ENCODE results near the gene OR2G3.

Gene OR2G3

GRCh38 chr1:247578946-247579460 lies 26.4 kb upstream of the OR2G3 start:
- Histone ChIP-seq H3K4me3 (ENCODE audit: control insufficient read depth in 1 of 7, extremely low read depth in 1 of 7, insufficient read depth in 4 of 7, low read depth in 2 of 7, low read length in 6 of 7) (no peak overlapping the region), H3K9me3 (ENCODE audit: control extremely low read depth in 1 of 5, control insufficient read depth in 4 of 5, insufficient read depth in 2 of 5, low read depth in 1 of 5, low read length in 4 of 5) (no peaks in the 10 kb centered on the region), H3K36me3 (ENCODE audit: control insufficient read depth in 4 of 4, insufficient read depth in 4 of 4, low read length in 3 of 4) (peaks cover 3 to 28% (median 15%) of the 10 kb centered on the region in 4 experiments), H3K27ac (ENCODE audit: insufficient read depth in 1 of 2, low read depth in 1 of 2, low read length in 2 of 2, poor library complexity in 1 of 2, severe bottlenecking in 2 of 2) (no peak overlapping the region), H3K27me3 (replicated peaks in 2 of 5; ENCODE audit: control insufficient read depth in 4 of 5, insufficient read depth in 5 of 5, low read length in 4 of 5) (no peaks in the 10 kb centered on the region), H3K4me1 (ENCODE audit: control extremely low read depth in 1 of 4, control insufficient read depth in 4 of 4, insufficient read depth in 4 of 4, low read length in 3 of 4) (peaks cover 0 to 2% (median 0%) of the 10 kb centered on the region in 4 experiments)
- ChIA-PET CTCF (interaction anchor here (1.2 to 2.0 kb wide), 5 partner anchors 9 to 206 kb away, joined by 3 to 7 read pairs (median 5); partner anchors contain the start of gene OR2G2), POLR2A (no interaction called here)
- no peak for DNase-seq
- 98% methylated on average over 5 of the region's 5 CpGs for WGBS (ENCODE audit: insufficient coverage)

- no peak within 1 kb of the TSS for H3K4me3 ChIP-seq (ENCODE audit: control insufficient read depth in 1 of 7, extremely low read depth in 1 of 7, insufficient read depth in 4 of 7, low read depth in 2 of 7, low read length in 6 of 7)
- no peak for DNase-seq
- H3K36me3 ChIP-seq (ENCODE audit: control insufficient read depth in 4 of 4, insufficient read depth in 4 of 4, low read length in 3 of 4), result no peaks in the 10 kb centered on the region
- H3K4me1 ChIP-seq (ENCODE audit: control extremely low read depth in 1 of 4, control insufficient read depth in 4 of 4, insufficient read depth in 4 of 4, low read length in 3 of 4), result no peaks in the 10 kb centered on the region
- ChIA-PET POLR2A (interaction anchor here (0.5 kb wide), 1 partner anchor 487 kb away, joined by 3 read pairs; no protein-coding TSS in a partner anchor), CTCF (interaction anchor here (1.0 kb wide), 1 partner anchor 10 kb away, joined by 5 read pairs; no protein-coding TSS in a partner anchor)
- no peak within 1 kb of the TSS for H3K27ac ChIP-seq (ENCODE audit: insufficient read depth in 1 of 2, low read depth in 1 of 2, low read length in 2 of 2, poor library complexity in 1 of 2, severe bottlenecking in 2 of 2)
- WGBS (ENCODE audit: insufficient coverage), result no CpG with 5 or more reads among the region's 2 CpGs
- H3K27me3 ChIP-seq (replicated peaks in 2 of 5; ENCODE audit: control insufficient read depth in 4 of 5, insufficient read depth in 5 of 5, low read length in 4 of 5), result no peaks in the 10 kb centered on the region
- H3K9me3 ChIP-seq (ENCODE audit: control extremely low read depth in 1 of 5, control insufficient read depth in 4 of 5, insufficient read depth in 2 of 5, low read depth in 1 of 5, low read length in 4 of 5), result no peaks in the 10 kb centered on the region
Measured at GRCh38 chr1:247588060-247588459, 17.3 kb upstream of the OR2G3 start, which contains the start of gene OR2G2. Gene OR2G2, plus strand, starts transcription at chr1:247588360. Its CDS starts 0 bp downstream, at chr1:247588360.

- Histone ChIP-seq H3K27ac (ENCODE audit: insufficient read depth in 1 of 2, low read depth in 1 of 2, low read length in 2 of 2, poor library complexity in 1 of 2, severe bottlenecking in 2 of 2) (no peak overlapping the region), H3K4me3 (ENCODE audit: control insufficient read depth in 1 of 7, extremely low read depth in 1 of 7, insufficient read depth in 4 of 7, low read depth in 2 of 7, low read length in 6 of 7) (no peak overlapping the region), H3K36me3 (ENCODE audit: control insufficient read depth in 4 of 4, insufficient read depth in 4 of 4, low read length in 3 of 4) (no peaks in the 10 kb centered on the region), H3K4me1 (ENCODE audit: control extremely low read depth in 1 of 4, control insufficient read depth in 4 of 4, insufficient read depth in 4 of 4, low read length in 3 of 4) (no peaks in the 10 kb centered on the region), H3K9me3 (ENCODE audit: control extremely low read depth in 1 of 5, control insufficient read depth in 4 of 5, insufficient read depth in 2 of 5, low read depth in 1 of 5, low read length in 4 of 5) (peaks cover 0 to 3% (median 0%) of the 10 kb centered on the region in 5 experiments), H3K27me3 (replicated peaks in 2 of 5; ENCODE audit: control insufficient read depth in 4 of 5, insufficient read depth in 5 of 5, low read length in 4 of 5) (no peaks in the 10 kb centered on the region)
- ChIA-PET POLR2A (no interaction called here), CTCF (interaction anchor here (1.2 kb wide), 1 partner anchor 11 kb away, joined by 6 read pairs; no protein-coding TSS in a partner anchor)
- DNase-seq, result no peak
- WGBS (ENCODE audit: insufficient coverage), result no CpG with 5 or more reads among the region's 1 CpG
Measured at GRCh38 chr1:247613405-247613804, 8.0 kb downstream of the OR2G3 start.

GRCh38 chr1:247614625-247615024 lies 9.2 kb downstream of the OR2G3 start:
- H3K27me3 ChIP-seq (replicated peaks in 2 of 5; ENCODE audit: control insufficient read depth in 4 of 5, insufficient read depth in 5 of 5, low read length in 4 of 5), result no peaks in the 10 kb centered on the region
- ChIA-PET POLR2A (interaction anchor here (0.6 kb wide), 1 partner anchor 77 kb away, joined by 3 read pairs; no protein-coding TSS in a partner anchor), CTCF (no interaction called here)
- H3K27ac ChIP-seq (ENCODE audit: insufficient read depth in 1 of 2, low read depth in 1 of 2, low read length in 2 of 2, poor library complexity in 1 of 2, severe bottlenecking in 2 of 2), result no peak overlapping the region
- no peaks in the 10 kb centered on the region for H3K4me1 ChIP-seq (ENCODE audit: control extremely low read depth in 1 of 4, control insufficient read depth in 4 of 4, insufficient read depth in 4 of 4, low read length in 3 of 4)
- H3K36me3 ChIP-seq (ENCODE audit: control insufficient read depth in 4 of 4, insufficient read depth in 4 of 4, low read length in 3 of 4), result no peaks in the 10 kb centered on the region
- no peak overlapping the region for H3K4me3 ChIP-seq (ENCODE audit: control insufficient read depth in 1 of 7, extremely low read depth in 1 of 7, insufficient read depth in 4 of 7, low read depth in 2 of 7, low read length in 6 of 7)
- no peaks in the 10 kb centered on the region for H3K9me3 ChIP-seq (ENCODE audit: control extremely low read depth in 1 of 5, control insufficient read depth in 4 of 5, insufficient read depth in 2 of 5, low read depth in 1 of 5, low read length in 4 of 5)
- WGBS (ENCODE audit: insufficient coverage), result 100% methylated on average over 5 of the region's 5 CpGs
- DNase-seq, result no peak

- DNase-seq, result no peak
- Histone ChIP-seq H3K27ac (ENCODE audit: insufficient read depth in 1 of 2, low read depth in 1 of 2, low read length in 2 of 2, poor library complexity in 1 of 2, severe bottlenecking in 2 of 2) (no peak overlapping the region), H3K4me1 (ENCODE audit: control extremely low read depth in 1 of 4, control insufficient read depth in 4 of 4, insufficient read depth in 4 of 4, low read length in 3 of 4) (no peaks in the 10 kb centered on the region), H3K27me3 (replicated peaks in 2 of 5; ENCODE audit: control insufficient read depth in 4 of 5, insufficient read depth in 5 of 5, low read length in 4 of 5) (no peaks in the 10 kb centered on the region), H3K4me3 (ENCODE audit: control insufficient read depth in 1 of 7, extremely low read depth in 1 of 7, insufficient read depth in 4 of 7, low read depth in 2 of 7, low read length in 6 of 7) (no peak overlapping the region), H3K9me3 (ENCODE audit: control extremely low read depth in 1 of 5, control insufficient read depth in 4 of 5, insufficient read depth in 2 of 5, low read depth in 1 of 5, low read length in 4 of 5) (peaks cover 0 to 4% (median 0%) of the 10 kb centered on the region in 5 experiments), H3K36me3 (ENCODE audit: control insufficient read depth in 4 of 4, insufficient read depth in 4 of 4, low read length in 3 of 4) (no peaks in the 10 kb centered on the region)
- 100% methylated on average over 2 of the region's 3 CpGs for WGBS (ENCODE audit: insufficient coverage)
- CTCF ChIA-PET, result interaction anchor here (0.9 kb wide), 1 partner anchor 84 kb away, joined by 3 read pairs; no protein-coding TSS in a partner anchor
- POLR2A ChIA-PET, result no interaction called here
Measured at GRCh38 chr1:247627951-247628350, 22.6 kb downstream of the OR2G3 start.

- no peak for DNase-seq
- peaks cover 3 to 24% (median 4%) of the 10 kb centered on the region in 4 experiments for H3K4me1 ChIP-seq (ENCODE audit: control extremely low read depth in 1 of 4, control insufficient read depth in 4 of 4, insufficient read depth in 4 of 4, low read length in 3 of 4)
- H3K4me3 ChIP-seq (ENCODE audit: control insufficient read depth in 1 of 7, extremely low read depth in 1 of 7, insufficient read depth in 4 of 7, low read depth in 2 of 7, low read length in 6 of 7), result no peak overlapping the region
- ChIA-PET POLR2A (no interaction called here), CTCF (no interaction called here)
- no peaks in the 10 kb centered on the region for H3K27me3 ChIP-seq (replicated peaks in 2 of 5; ENCODE audit: control insufficient read depth in 4 of 5, insufficient read depth in 5 of 5, low read length in 4 of 5)
- 6% methylated on average over 2 of the region's 4 CpGs for WGBS (ENCODE audit: insufficient coverage)
- H3K36me3 ChIP-seq (ENCODE audit: control insufficient read depth in 4 of 4, insufficient read depth in 4 of 4, low read length in 3 of 4), result no peaks in the 10 kb centered on the region
- no peak overlapping the region for H3K27ac ChIP-seq (ENCODE audit: insufficient read depth in 1 of 2, low read depth in 1 of 2, low read length in 2 of 2, poor library complexity in 1 of 2, severe bottlenecking in 2 of 2)
- peaks cover 0 to 7% (median 3%) of the 10 kb centered on the region in 5 experiments for H3K9me3 ChIP-seq (ENCODE audit: control extremely low read depth in 1 of 5, control insufficient read depth in 4 of 5, insufficient read depth in 2 of 5, low read depth in 1 of 5, low read length in 4 of 5)
Measured at GRCh38 chr1:247638011-247638410, 32.6 kb downstream of the OR2G3 start.

- H3K9me3 ChIP-seq (ENCODE audit: control extremely low read depth in 1 of 5, control insufficient read depth in 4 of 5, insufficient read depth in 2 of 5, low read depth in 1 of 5, low read length in 4 of 5), result peaks cover 0 to 7% (median 3%) of the 10 kb centered on the region in 5 experiments
- POLR2A ChIA-PET, result no interaction called here
- no peak overlapping the region for H3K27ac ChIP-seq (ENCODE audit: insufficient read depth in 1 of 2, low read depth in 1 of 2, low read length in 2 of 2, poor library complexity in 1 of 2, severe bottlenecking in 2 of 2)
- peak overlapping the region in 2 of 7 experiments; percentile 16 to 69 for H3K4me3 ChIP-seq (ENCODE audit: control insufficient read depth in 1 of 7, extremely low read depth in 1 of 7, insufficient read depth in 4 of 7, low read depth in 2 of 7, low read length in 6 of 7)
- DNase-seq, result no peak
- CTCF ChIA-PET, result interaction anchor here (1.2 kb wide), 1 partner anchor 42 kb away, joined by 5 read pairs; no protein-coding TSS in a partner anchor
- peaks cover 3 to 24% (median 4%) of the 10 kb centered on the region in 4 experiments for H3K4me1 ChIP-seq (ENCODE audit: control extremely low read depth in 1 of 4, control insufficient read depth in 4 of 4, insufficient read depth in 4 of 4, low read length in 3 of 4)
- H3K36me3 ChIP-seq (ENCODE audit: control insufficient read depth in 4 of 4, insufficient read depth in 4 of 4, low read length in 3 of 4), result no peaks in the 10 kb centered on the region
- WGBS (ENCODE audit: insufficient coverage), result 100% methylated on average over 3 of the region's 6 CpGs
- no peaks in the 10 kb centered on the region for H3K27me3 ChIP-seq (replicated peaks in 2 of 5; ENCODE audit: control insufficient read depth in 4 of 5, insufficient read depth in 5 of 5, low read length in 4 of 5)
Measured at GRCh38 chr1:247638781-247639180, 33.4 kb downstream of the OR2G3 start.
